Mesothelial cell of epicardium (in vitro differentiated cells): ENCODE results near the gene FCHO2. TPM values are rescaled to one million over a fixed set of nuclear protein-coding genes. Genes with fewer than 3 reads are reported as not detected.

Source experiments
- DNase-seq, 2 experiments: peaks; one replicate each; pipeline ENCODE4 v3.0.0; 2021; ENCODE audit warnings: low spot score in 2 of 2; ENCODE audit not compliant: unreplicated experiment in 2 of 2
- H3K27ac Mint-ChIP-seq: 2 replicates; pipeline ENCODE4 v1.8.0; 2021; ENCODE audit warnings: mixed read lengths
- H3K27me3 Mint-ChIP-seq: 2 replicates; pipeline ENCODE4 v1.8.0; 2021; ENCODE audit warnings: low read depth, mixed read lengths
- H3K36me3 Mint-ChIP-seq: 2 replicates; pipeline ENCODE4 v1.8.0; 2021; ENCODE audit warnings: mixed read lengths
- H3K4me1 Mint-ChIP-seq: 2 replicates; pipeline ENCODE4 v1.8.0; 2021; ENCODE audit warnings: mixed read lengths
- H3K4me3 Mint-ChIP-seq: 2 replicates; pipeline ENCODE4 v1.8.0; 2021; ENCODE audit warnings: mild to moderate bottlenecking, moderate library complexity, mixed read lengths
- H3K9me3 Mint-ChIP-seq: 2 replicates; pipeline ENCODE4 v1.8.0; 2021; ENCODE audit warnings: mixed read lengths
- CTCF ChIP-seq: fragments of 200-600 bp; sonication (generic); IDR thresholded peaks from one replicate; pipeline ENCODE4 v1.5.0; 2021; ENCODE audit warnings: antibody characterized with exemption; ENCODE audit not compliant: unreplicated experiment
- total RNA-seq: library from RNA; stranded (reverse); gene quantifications from 3 replicates; pipeline ENCODE4 v1.2.1, GENCODE V29; 2021

The FCHO2 gene
- total RNA-seq, 1 donor from 2014 or later, result 28.7 TPM

GRCh38 chr5:73135021-73135420 lies 179.2 kb downstream of the FCHO2 start:
- H3K36me3 Mint-ChIP-seq, result no peaks in the 10 kb centered on the region

GRCh38 chr5:73135429-73136054 lies 179.7 kb downstream of the FCHO2 start:
- TF ChIP-seq CTCF, result peak; percentile 52
- Mint-ChIP-seq H3K9me3 (no peaks in the 10 kb centered on the region), H3K4me3 (no peak overlapping the region), H3K36me3 (no peaks in the 10 kb centered on the region), H3K27ac (peak overlapping the region; percentile 18), H3K4me1 (peaks cover 30% of the 10 kb centered on the region), H3K27me3 (no peaks in the 10 kb centered on the region)
- no peak for DNase-seq

More at GRCh38 chr5:73135021-73135420, 179.2 kb downstream of the FCHO2 start:
- H3K4me1 Mint-ChIP-seq, result peaks cover 34% of the 10 kb centered on the region
- no peak for DNase-seq
- no peak overlapping the region for H3K27ac Mint-ChIP-seq
- H3K27me3 Mint-ChIP-seq, result peaks cover 3% of the 10 kb centered on the region
- no peaks in the 10 kb centered on the region for H3K9me3 Mint-ChIP-seq
- TF ChIP-seq CTCF, result no peak
- no peak overlapping the region for H3K4me3 Mint-ChIP-seq

DNA sequence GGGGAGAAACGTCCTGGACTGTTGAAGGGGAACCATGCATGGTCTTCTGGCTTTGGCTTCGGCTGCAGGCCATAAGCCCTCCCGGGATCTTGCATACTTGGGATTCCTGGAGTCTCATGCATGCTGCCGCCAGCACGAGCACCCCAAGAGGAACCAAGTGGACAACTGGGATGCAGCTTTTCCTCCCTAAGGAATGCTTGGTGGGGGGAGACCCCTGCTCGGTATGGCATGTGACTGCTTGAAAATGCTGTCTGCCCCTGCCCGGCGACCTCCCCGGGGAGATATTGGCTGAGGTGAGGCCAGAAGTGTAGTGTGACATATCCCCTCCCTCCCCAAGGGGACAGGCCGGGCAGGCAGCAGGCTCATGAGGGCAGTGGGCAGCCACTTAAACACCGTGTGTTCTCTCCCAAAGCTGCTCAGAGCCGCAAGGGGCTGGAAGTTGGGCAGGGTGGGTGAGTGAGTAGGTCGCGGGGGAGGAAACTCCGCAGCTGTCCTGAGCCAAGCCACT lies 180.3 kb downstream of the FCHO2 start:
- H3K4me3 Mint-ChIP-seq, result no peak overlapping the region
- DNase-seq, result peak in 1 of 2 experiments; percentile 50
- peak overlapping the region; percentile 59 for H3K27ac Mint-ChIP-seq
- no peaks in the 10 kb centered on the region for H3K9me3 Mint-ChIP-seq
- no peak for TF ChIP-seq CTCF
- H3K27me3 Mint-ChIP-seq, result no peaks in the 10 kb centered on the region
- peaks cover 30% of the 10 kb centered on the region for H3K4me1 Mint-ChIP-seq
- no peaks in the 10 kb centered on the region for H3K36me3 Mint-ChIP-seq

DNA sequence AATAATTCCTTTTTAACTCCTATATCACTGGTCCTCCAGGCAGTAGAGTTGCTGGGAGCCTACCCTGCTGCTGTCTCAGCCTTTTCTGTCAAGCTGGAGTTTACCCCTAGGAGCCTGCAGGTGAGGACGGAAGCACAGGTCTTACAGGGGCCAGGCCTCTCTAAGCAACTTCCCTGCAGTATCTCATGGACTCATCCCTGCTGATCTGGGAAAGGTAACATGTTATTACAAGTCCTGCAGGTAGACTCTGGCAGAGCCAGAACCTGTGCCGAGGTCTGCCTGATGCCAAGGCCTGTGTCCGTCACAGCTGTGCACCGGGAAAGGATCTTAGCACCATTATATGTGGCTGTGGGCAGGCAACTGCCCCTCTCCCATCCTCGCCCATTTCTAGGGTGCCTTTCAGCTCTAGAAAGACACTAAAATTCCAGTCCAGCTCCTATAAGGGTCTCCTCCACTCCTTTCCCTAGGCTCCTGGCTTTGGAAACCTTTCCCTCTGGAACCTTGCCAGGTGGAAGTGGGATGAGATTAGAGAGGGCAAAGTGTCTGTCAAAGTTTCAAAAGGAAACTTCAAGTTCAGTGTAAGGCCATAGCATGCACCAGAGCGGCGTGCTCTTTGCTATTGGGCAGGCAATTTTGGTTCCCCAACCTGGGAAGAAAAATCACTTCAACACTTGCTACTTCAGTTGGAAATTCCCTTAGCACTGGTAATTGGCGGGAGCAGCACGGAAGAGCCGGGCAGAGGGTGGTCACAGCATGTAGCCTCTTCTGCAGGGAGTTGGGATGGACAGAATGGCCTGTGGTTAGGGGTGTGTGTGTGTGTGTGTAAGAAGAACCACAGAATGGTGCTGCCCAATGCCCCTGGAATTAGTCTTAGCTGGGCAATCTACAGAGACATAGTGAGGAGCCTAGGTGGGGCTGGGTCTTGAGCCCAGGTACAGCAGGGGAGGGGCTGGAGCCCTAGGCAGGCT lies 182.0 kb downstream of the FCHO2 start:
- TF ChIP-seq CTCF, result no peak
- DNase-seq, result no peak
- Mint-ChIP-seq H3K4me3 (no peak overlapping the region), H3K36me3 (no peaks in the 10 kb centered on the region), H3K27me3 (no peaks in the 10 kb centered on the region), H3K4me1 (peaks cover 30% of the 10 kb centered on the region), H3K27ac (no peak overlapping the region), H3K9me3 (no peaks in the 10 kb centered on the region)

DNA sequence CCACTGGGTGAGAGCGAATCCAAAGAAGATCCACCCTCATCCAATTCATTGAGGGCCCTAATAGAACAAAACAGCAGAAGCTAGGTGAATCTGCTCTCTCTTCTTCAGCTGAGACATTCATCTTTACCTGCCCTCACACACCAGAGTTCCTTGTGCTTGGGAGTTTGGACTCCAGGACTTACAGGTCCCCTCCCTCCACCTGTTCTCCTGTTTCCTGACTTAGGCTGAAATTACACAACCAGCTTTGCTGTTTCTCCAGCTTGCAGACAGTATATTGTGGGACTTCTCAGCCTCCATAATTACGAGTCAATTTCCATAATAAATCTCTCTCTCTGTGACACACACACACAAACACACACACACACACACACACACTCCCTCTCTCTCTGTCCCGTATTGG lies 183.6 kb downstream of the FCHO2 start:
- Mint-ChIP-seq H3K4me1 (peaks cover 30% of the 10 kb centered on the region), H3K36me3 (no peaks in the 10 kb centered on the region), H3K27me3 (no peaks in the 10 kb centered on the region), H3K27ac (no peak overlapping the region), H3K9me3 (no peaks in the 10 kb centered on the region), H3K4me3 (no peak overlapping the region)
- DNase-seq, result no peak
- no peak for TF ChIP-seq CTCF

Other genes with a start within 250 kb of the FCHO2 start
- gene TNPO1, start 139.4 kb upstream of the FCHO2 start, total RNA-seq, result 127 to 141 TPM (median 135 TPM) in 3 replicates
- 0.18 TPM in 2 of 3 replicates, not detected in the other for gene TMEM171, start 164.5 kb downstream of the FCHO2 start, total RNA-seq
- not detected in 3 replicates for gene TMEM174, start 217.2 kb downstream of the FCHO2 start, total RNA-seq